DOHH2 (cell line): ENCODE measurements around the gene ENPP7.

ENCODE experiments used
- H3F3A ChIP-seq: fragments of 200-600 bp; sonication (generic), shearing (Covaris generic); 2 replicates; pipeline ENCODE4 v1.6.0; 2016; ENCODE audit warnings: antibody characterized with exemption, mild to moderate bottlenecking; ENCODE audit not compliant: control insufficient read depth, insufficient read depth
- H3K27ac ChIP-seq: fragments of 200-600 bp; sonication (generic); 2 replicates; pipeline ENCODE4 v1.5.1; 2014; ENCODE audit warnings: low read depth, mild to moderate bottlenecking, low read length, moderate library complexity
- H3K27me3 ChIP-seq: fragments of 200-600 bp; sonication (generic); 2 replicates; pipeline ENCODE4 v1.6.1; 2014; ENCODE audit warnings: mild to moderate bottlenecking, low read length, mixed read lengths; ENCODE audit not compliant: control insufficient read depth
- H3K36me3 ChIP-seq: fragments of 200-600 bp; sonication (generic); 2 replicates; pipeline ENCODE4 v1.6.1; 2014; ENCODE audit warnings: mild to moderate bottlenecking, low read length, moderate library complexity, mixed read lengths; ENCODE audit not compliant: control insufficient read depth
- H3K4me1 ChIP-seq: fragments of 200-600 bp; sonication (generic); 2 replicates; pipeline ENCODE4 v1.6.1; 2014; ENCODE audit warnings: mild to moderate bottlenecking, low read length, mixed read lengths; ENCODE audit not compliant: control insufficient read depth
- H3K4me2 ChIP-seq: fragments of 200-600 bp; sonication (generic); 2 replicates; pipeline ENCODE4 v1.6.0; 2014; ENCODE audit warnings: mild to moderate bottlenecking, low read length, moderate library complexity
- H3K4me3 ChIP-seq: fragments of 200-600 bp; sonication (generic); 2 replicates; pipeline ENCODE4 v1.5.1; 2014; ENCODE audit warnings: mild to moderate bottlenecking, low read length, mixed read lengths
- H3K79me2 ChIP-seq: fragments of 200-600 bp; sonication (generic); 2 replicates; pipeline ENCODE4 v1.6.1; 2014; ENCODE audit warnings: mild to moderate bottlenecking, low read length, mixed read lengths; ENCODE audit not compliant: control insufficient read depth
- H3K9me2 ChIP-seq: fragments of 200-600 bp; sonication (generic); replicated peaks from 2 replicates; pipeline ENCODE4 v1.6.1; 2014; ENCODE audit warnings: mild to moderate bottlenecking, low read length, mixed read lengths; ENCODE audit not compliant: control insufficient read depth
- H3K9me3 ChIP-seq: fragments of 200-600 bp; sonication (generic); 2 replicates; pipeline ENCODE4 v1.6.1; 2014; ENCODE audit warnings: antibody characterized with exemption, low read length, mixed read lengths; ENCODE audit not compliant: control insufficient read depth, insufficient read depth
- H4K20me1 ChIP-seq: fragments of 200-600 bp; sonication (generic); 2 replicates; pipeline ENCODE4 v1.6.0; 2014; ENCODE audit warnings: low read depth, mild to moderate bottlenecking, antibody characterized with exemption, low read length, moderate library complexity; ENCODE audit not compliant: control insufficient read depth, insufficient read depth
- CTCF ChIP-seq: fragments of 200-600 bp; sonication (generic); IDR thresholded peaks from one replicate; pipeline ENCODE4 v1.5.1; 2014; ENCODE audit warnings: antibody characterized with exemption, mild to moderate bottlenecking, low read depth, low read length; ENCODE audit not compliant: poor library complexity, severe bottlenecking
- EZH2phosphoT487 ChIP-seq: fragments of 200-600 bp; sonication (generic); IDR thresholded peaks from 2 replicates; pipeline ENCODE4 v1.6.1; 2017; ENCODE audit warnings: borderline replicate concordance, mild to moderate bottlenecking, antibody characterized with exemption, low read length, moderate library complexity, mixed read lengths

ENPP7 gene

GRCh38 chr17:79740413-79740812 lies 9.7 kb downstream of the ENPP7 start:
- no peaks in the 10 kb centered on the region for H3K9me2 ChIP-seq
- H3F3A ChIP-seq, result no peaks in the 10 kb centered on the region
- H3K4me2 ChIP-seq, result no peak overlapping the region
- TF ChIP-seq EZH2phosphoT487 (no peak), CTCF (no peak)
- no peak overlapping the region for H3K4me3 ChIP-seq
- no peaks in the 10 kb centered on the region for H3K9me3 ChIP-seq
- peaks cover 10% of the 10 kb centered on the region for H3K27me3 ChIP-seq
- H4K20me1 ChIP-seq, result no peaks in the 10 kb centered on the region
- H3K4me1 ChIP-seq, result peaks cover 3% of the 10 kb centered on the region
- H3K79me2 ChIP-seq, result no peaks in the 10 kb centered on the region
- H3K27ac ChIP-seq, result no peak overlapping the region
- H3K36me3 ChIP-seq, result no peaks in the 10 kb centered on the region

GRCh38 chr17:79741401-79741750 lies 10.6 kb downstream of the ENPP7 start:
- no peak overlapping the region for H3K4me3 ChIP-seq
- no peaks in the 10 kb centered on the region for H3K36me3 ChIP-seq
- H3K79me2 ChIP-seq, result no peaks in the 10 kb centered on the region
- no peaks in the 10 kb centered on the region for H3K9me2 ChIP-seq
- no peak for TF ChIP-seq CTCF
- no peak for TF ChIP-seq EZH2phosphoT487
- H4K20me1 ChIP-seq, result no peaks in the 10 kb centered on the region
- H3K4me2 ChIP-seq, result no peak overlapping the region
- no peaks in the 10 kb centered on the region for H3F3A ChIP-seq
- peaks cover 3% of the 10 kb centered on the region for H3K4me1 ChIP-seq
- H3K9me3 ChIP-seq, result no peaks in the 10 kb centered on the region
- H3K27me3 ChIP-seq, result peaks cover 10% of the 10 kb centered on the region
- H3K27ac ChIP-seq, result no peak overlapping the region

- Histone ChIP-seq H3F3A (no peaks in the 10 kb centered on the region), H3K9me3 (no peaks in the 10 kb centered on the region), H3K4me1 (peaks cover 3% of the 10 kb centered on the region), H3K27ac (no peak overlapping the region), H3K4me2 (no peak overlapping the region), H3K9me2 (no peaks in the 10 kb centered on the region), H3K79me2 (no peaks in the 10 kb centered on the region), H3K27me3 (peaks cover 10% of the 10 kb centered on the region), H3K36me3 (no peaks in the 10 kb centered on the region), H4K20me1 (no peaks in the 10 kb centered on the region), H3K4me3 (no peak overlapping the region)
- TF ChIP-seq CTCF (peak; percentile 94), EZH2phosphoT487 (no peak)
Observed at GRCh38 chr17:79741751-79742588, 11.2 kb downstream of the ENPP7 start.
